Skeletal muscle tissue (tissue), 4 donors: Measurements from ENCODE around the gene KLHL22. TPM values are rescaled to one million over a fixed set of nuclear protein-coding genes. Genes with fewer than 3 reads are reported as not detected.
"Not testable (repeated sequence)": the region's sequence is repeated elsewhere in the genome, so short reads cannot be mapped to it uniquely, and the experiment has no call there.

Experiments used
- H3K27ac ChIP-seq: one replicate; pipeline ENCODE4 v1.7.0; 2013; ENCODE audit warnings: mild to moderate bottlenecking, low read depth, low read length, inconsistent platforms
- H3K27me3 ChIP-seq, 3 donors: one replicate each; pipeline ENCODE4 v1.7.0; 2013; ENCODE audit warnings: low read length in 3 of 3; ENCODE audit not compliant: control insufficient read depth in 3 of 3, insufficient read depth in 3 of 3
- H3K36me3 ChIP-seq, 3 donors: one replicate each; pipeline ENCODE4 v1.7.0; 2013; ENCODE audit warnings: low read length in 3 of 3; ENCODE audit not compliant: control insufficient read depth in 3 of 3, insufficient read depth in 3 of 3
- H3K4me1 ChIP-seq, 3 donors: one replicate each; pipeline ENCODE4 v1.7.0; 2013; ENCODE audit warnings: low read length in 3 of 3, mild to moderate bottlenecking in 3 of 3; ENCODE audit not compliant: control insufficient read depth in 3 of 3, insufficient read depth in 3 of 3
- H3K4me3 ChIP-seq, 3 donors: one replicate each; pipeline ENCODE4 v1.7.0; 2013; ENCODE audit warnings: low read length in 3 of 3
- H3K9ac ChIP-seq, 3 donors: one replicate each; pipeline ENCODE4 v1.7.0; 2013; ENCODE audit warnings: low read length in 3 of 3, mild to moderate bottlenecking in 3 of 3, moderate library complexity in 2 of 3, low read depth in 1 of 3
- H3K9me3 ChIP-seq, 3 donors: one replicate each; pipeline ENCODE4 v1.7.0; 2013; ENCODE audit warnings: low read length in 3 of 3; ENCODE audit not compliant: control insufficient read depth in 3 of 3
- total RNA-seq: library from RNA; depleted of rRNA; stranded (reverse); fragments of >200 nt; gene quantifications from one replicate; pipeline ENCODE4 v1.2.3, GENCODE V29; 2014
- donor health status: Osteomylitis.

KLHL22 gene
- total RNA-seq, 1 donor from 2014 or later = 35.5 TPM

DNA sequence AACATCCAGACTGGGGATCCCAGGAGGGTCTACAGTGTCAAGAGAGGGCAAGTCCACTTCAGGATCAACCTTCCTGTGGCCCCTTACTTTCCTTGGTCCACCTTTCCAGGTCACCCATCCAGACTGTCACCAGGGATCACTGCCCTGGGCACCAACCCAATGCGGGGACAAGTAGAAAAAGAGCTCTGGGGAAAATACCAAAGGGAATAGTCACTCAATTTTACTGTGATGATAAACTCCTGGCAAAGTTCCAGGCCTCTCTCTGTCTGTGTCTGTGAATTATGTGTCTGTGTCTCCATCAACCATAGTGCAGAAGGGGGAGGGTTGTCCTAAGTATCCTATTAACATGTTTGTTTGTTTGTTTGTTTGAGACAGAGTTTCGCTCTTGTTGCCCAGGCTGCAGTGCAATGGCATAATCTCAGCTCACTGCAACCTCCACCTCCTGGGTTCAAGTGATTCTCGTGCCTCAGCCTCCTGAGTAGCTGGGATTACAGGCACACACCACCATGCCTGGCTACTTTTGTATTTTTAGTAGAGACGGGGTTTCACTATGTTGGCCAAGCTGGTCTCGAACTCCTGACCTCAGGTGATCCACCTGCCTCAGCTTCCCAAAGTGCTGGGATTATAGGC, 8.8 kb upstream of the KLHL22 start:
- not testable (repeated sequence) for H3K9ac ChIP-seq, H3K27me3 ChIP-seq, H3K27ac ChIP-seq, H3K4me3 ChIP-seq, H3K36me3 ChIP-seq, H3K9me3 ChIP-seq
- H3K4me1 ChIP-seq = peaks cover 17 to 22% (median 22%) of the 10 kb centered on the region in 3 donors

DNA sequence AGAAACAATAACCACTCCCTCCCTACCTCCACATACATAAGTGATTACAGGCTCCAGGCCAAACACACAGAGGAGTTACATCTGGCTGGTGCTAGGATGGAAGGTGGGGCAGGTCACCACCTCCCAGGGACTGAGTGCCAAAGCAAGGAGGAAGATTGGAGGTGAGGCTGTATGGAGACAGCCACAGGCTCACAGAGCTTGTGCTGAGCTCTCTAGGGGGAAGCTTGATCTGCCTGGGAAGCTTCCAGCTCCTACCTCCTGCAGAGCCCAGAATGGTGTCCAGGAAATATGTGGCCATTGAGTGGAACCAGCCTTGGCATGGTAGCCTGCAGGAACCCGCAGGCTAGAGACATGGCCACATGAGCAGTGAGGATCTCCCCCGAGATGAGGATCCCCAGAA, 8.2 kb upstream of the KLHL22 start:
- no peak overlapping the region for H3K27ac ChIP-seq
- no peaks in the 10 kb centered on the region for H3K27me3 ChIP-seq

DNA sequence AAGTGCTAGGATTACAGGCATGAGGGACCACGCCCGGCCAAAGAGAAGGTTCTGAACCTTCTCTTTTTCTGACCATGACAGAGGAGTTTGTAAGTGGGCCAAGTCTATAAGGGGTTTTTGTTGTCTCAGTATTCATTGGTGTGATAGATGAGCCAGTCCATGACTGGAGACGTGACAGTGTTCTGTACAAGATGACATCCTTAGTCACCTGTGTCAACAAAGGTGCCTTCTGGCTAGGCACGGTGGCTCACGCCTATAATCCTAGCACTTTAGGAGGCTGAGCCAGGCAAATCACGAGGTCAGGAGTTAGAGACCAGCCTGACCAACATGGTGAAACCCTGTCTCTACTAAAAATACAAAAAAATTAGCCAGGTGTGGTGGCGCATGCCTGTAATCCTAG, 4.2 kb upstream of the KLHL22 start:
- Histone ChIP-seq H3K27me3 (no peaks in the 10 kb centered on the region), H3K27ac (no peak overlapping the region), H3K4me3 (no peak overlapping the region), H3K4me1 (peaks cover 4 to 19% (median 11%) of the 10 kb centered on the region in 3 donors), H3K9ac (no peak overlapping the region), H3K36me3 (peaks cover 3 to 10% (median 4%) of the 10 kb centered on the region in 3 donors), H3K9me3 (no peaks in the 10 kb centered on the region)

More for the DNA sequence above, 8.2 kb upstream of the KLHL22 start:
- Histone ChIP-seq H3K9ac (no peak overlapping the region), H3K36me3 (peaks cover 3 to 8% (median 4%) of the 10 kb centered on the region in 3 donors), H3K9me3 (no peaks in the 10 kb centered on the region), H3K4me3 (no peak overlapping the region), H3K4me1 (peaks cover 11 to 16% (median 16%) of the 10 kb centered on the region in 3 donors)

DNA sequence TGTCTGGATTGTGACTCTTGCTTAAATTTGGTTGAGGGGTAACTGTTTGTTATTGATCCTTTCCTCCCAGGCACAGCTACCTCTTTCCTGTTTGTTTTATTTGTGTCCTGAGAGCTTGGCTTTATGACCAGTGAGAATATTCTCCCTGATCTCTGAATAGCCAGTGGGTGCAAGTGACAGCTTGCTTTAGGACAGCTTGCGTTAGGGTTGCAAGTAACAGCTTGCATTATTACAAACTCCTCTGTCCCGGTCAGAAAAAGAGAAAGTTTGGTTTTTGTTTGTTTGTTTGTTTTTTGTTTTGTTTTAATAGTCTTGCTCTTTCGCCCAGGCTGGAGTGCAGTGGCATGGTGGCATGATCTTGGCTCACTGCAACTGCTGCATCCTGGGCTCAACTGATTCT, 3.3 kb upstream of the KLHL22 start:
- H3K9me3 ChIP-seq = no peaks in the 10 kb centered on the region
- peaks cover 3 to 10% (median 4%) of the 10 kb centered on the region in 3 donors for H3K36me3 ChIP-seq
- H3K4me3 ChIP-seq = no peak overlapping the region
- no peak overlapping the region for H3K27ac ChIP-seq
- no peaks in the 10 kb centered on the region for H3K27me3 ChIP-seq
- H3K4me1 ChIP-seq = peaks cover 12 to 27% (median 19%) of the 10 kb centered on the region in 3 donors
- no peak overlapping the region for H3K9ac ChIP-seq

DNA sequence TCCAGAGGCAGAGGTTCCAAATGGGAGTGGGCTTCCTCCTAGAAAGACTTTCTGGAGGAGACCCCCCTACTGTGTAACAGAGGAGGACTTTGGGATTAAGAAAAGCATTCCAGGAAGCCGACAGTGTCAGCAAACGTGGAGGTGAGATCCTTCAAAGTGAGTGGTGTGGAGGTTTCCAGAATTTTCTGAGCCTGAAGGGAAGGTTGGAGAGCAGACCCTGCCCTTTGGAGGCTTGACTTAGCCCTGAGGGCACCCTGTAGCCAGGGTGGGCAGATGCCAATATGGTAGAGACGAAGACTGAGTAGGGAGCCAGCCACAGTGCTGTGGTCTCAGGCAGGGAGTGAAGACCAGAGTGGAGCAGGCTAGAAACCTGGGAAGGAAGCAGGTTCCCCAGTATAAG, 1.8 kb upstream of the KLHL22 start:
- H3K4me3 ChIP-seq = no peak overlapping the region
- peaks cover 3 to 10% (median 4%) of the 10 kb centered on the region in 3 donors for H3K36me3 ChIP-seq
- H3K27ac ChIP-seq = no peak overlapping the region
- H3K4me1 ChIP-seq = peaks cover 13 to 27% (median 19%) of the 10 kb centered on the region in 3 donors
- no peaks in the 10 kb centered on the region for H3K9me3 ChIP-seq
- no peaks in the 10 kb centered on the region for H3K27me3 ChIP-seq
- H3K9ac ChIP-seq = peak overlapping the region in 2 of 3 donors; percentile 12 to 40

DNA sequence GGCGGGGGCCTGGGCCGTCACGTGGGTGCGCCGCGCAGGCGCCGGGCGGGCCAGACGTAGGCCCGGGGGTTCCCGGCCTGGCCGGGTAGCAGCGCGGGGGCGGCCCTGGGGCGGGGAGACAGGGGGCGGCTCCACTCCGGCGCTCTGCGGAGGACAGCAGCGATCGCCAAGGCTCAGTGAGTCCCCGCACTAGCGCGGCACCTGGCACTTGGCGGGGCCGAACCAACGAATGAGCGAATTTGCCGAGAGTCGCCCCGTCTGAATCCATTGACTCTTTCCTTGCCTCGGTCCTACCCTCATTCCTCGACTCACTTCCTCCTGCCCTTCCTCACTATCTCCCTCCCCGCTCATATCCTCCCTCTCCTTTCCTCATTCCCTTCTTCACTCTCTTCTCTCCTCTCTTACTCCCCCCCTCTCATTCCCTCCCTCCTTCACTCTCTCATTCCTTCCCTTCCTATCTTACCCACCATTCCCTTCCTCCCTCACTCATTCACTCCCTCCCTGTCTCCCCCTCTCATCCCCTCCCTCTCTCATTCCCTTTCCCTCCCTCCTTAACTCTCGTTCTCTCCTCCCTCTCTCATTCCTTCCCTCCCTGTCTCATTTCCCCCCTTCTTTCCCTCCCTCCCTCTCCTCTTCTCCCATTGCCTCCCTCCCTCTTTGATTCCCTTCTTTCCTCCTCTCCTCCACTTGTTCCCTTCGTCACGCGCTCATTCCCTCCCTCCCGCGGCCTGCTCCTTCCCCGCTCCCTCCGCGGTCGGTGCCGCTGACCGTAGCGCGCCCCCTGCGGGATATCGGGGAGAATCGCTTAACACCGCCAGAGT, 476 bp upstream of the KLHL22 start:
- Histone ChIP-seq H3K27ac (peak overlapping the region; percentile 99), H3K9me3 (no peaks in the 10 kb centered on the region), H3K4me3 (peak overlapping the region; percentile 89 to 97 (median 93)), H3K4me1 (peaks cover 13 to 27% (median 19%) of the 10 kb centered on the region in 3 donors), H3K9ac (peak overlapping the region; percentile 88 to 92 (median 90)), H3K36me3 (peaks cover 2 to 6% (median 4%) of the 10 kb centered on the region in 3 donors), H3K27me3 (no peaks in the 10 kb centered on the region)

DNA sequence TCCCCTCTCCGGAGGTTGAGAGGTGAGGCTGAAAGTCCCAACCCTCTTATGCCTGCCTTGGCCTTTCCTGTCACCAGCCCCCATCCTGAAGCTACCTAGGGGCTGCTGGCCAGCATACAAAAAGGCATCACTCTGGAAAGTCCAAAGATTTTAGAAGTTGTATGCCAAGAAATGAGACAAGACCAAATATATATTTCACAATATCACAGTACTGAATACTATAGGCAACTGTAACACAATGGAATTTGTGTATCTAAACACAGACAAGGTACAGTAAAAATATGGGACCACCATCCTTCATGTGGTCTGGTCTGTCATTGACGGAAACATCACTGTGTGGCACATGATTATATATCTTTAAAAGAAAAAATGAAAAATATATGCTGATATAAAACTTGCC, 4.2 kb downstream of the KLHL22 start:
- Histone ChIP-seq H3K4me3 (no peak overlapping the region), H3K9me3 (no peaks in the 10 kb centered on the region), H3K4me1 (peaks cover 9 to 17% (median 15%) of the 10 kb centered on the region in 3 donors), H3K27me3 (no peaks in the 10 kb centered on the region), H3K27ac (no peak overlapping the region), H3K9ac (no peak overlapping the region), H3K36me3 (peaks cover 6 to 9% (median 9%) of the 10 kb centered on the region in 3 donors)

DNA sequence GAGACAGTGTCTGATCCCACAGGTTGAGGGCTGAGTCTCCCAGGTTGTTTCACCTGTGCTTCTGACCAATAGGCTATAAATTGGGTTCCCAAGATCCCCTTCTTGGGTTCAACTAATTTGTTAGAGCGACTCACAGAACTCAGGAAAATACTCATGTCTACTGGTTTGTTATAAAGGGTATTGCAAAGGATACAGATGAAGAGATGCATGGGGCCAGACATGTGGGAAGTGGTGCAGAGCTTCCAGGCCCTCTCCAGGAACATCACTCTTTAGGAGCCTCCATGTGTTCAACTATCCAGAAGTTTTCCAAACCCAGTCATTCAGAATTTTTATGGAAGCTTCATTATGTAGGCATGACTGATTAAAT, 4.7 kb downstream of the KLHL22 start:
- Histone ChIP-seq H3K4me1 (peaks cover 9 to 13% (median 11%) of the 10 kb centered on the region in 3 donors), H3K4me3 (no peak overlapping the region), H3K36me3 (peaks cover 6 to 9% (median 9%) of the 10 kb centered on the region in 3 donors), H3K27ac (no peak overlapping the region), H3K27me3 (no peaks in the 10 kb centered on the region), H3K9ac (no peak overlapping the region), H3K9me3 (no peaks in the 10 kb centered on the region)

DNA sequence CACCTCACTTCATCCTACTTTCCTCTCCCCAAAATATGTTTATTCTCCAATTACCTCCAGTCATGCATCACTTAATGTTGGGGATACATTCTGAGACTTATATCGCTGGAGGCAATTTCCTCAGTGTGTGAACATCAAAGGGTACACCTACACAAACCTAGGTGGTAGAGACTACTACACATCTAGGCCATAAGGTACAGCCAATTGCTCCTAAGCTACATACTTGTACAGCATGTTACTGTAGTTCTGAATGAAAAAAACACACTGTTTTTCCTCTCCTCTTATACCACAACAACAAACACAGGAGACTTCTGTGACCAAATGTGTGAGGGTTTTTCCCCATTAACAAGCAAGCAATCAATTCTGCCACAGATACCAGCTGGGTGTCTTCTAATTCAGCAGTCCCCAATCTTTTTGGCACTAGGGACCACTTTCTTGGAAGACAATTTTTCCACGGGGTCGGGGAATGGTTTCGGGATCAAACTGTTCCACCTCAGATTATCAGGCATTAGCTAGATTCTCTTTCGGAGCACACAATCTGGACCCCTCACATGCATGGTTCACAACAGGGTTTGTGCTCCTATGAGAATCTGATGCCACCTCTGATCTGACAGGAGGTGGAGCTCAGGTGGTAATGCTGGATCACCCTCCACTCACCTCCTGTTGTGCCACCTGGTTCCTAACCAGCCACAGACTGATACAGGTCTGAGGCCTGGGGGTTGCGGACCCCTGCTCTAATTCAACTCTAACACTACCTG, 5.2 kb downstream of the KLHL22 start:
- Histone ChIP-seq H3K4me1 (peaks cover 9 to 12% (median 10%) of the 10 kb centered on the region in 3 donors), H3K4me3 (no peak overlapping the region), H3K27ac (no peak overlapping the region), H3K27me3 (no peaks in the 10 kb centered on the region), H3K9ac (no peak overlapping the region), H3K36me3 (peaks cover 6 to 9% (median 9%) of the 10 kb centered on the region in 3 donors), H3K9me3 (no peaks in the 10 kb centered on the region)
